D721Med (cell line): ENCODE results near the gene TM6SF1.

Experiments used
- DNase-seq: peaks from one replicate; pipeline ENCODE4 v3.0.0; 2011; ENCODE audit warnings: low spot score; ENCODE audit not compliant: insufficient read length
- FAIRE-seq: peaks from 2 replicates; lab custom pipeline; 2011; peaks lifted over from hg19 to GRCh38; lab: Jason Lieb, UNC
- TF ChIP-seq, protein P1 (sequence below): IDR thresholded peaks from 2 replicates; pipeline ENCODE4 v1.5.1; 2012; ENCODE audit warnings: mild to moderate bottlenecking, control low read depth; ENCODE audit not compliant: insufficient read depth; ENCODE audit errors: missing control alignments

The TM6SF1 gene

DNA sequence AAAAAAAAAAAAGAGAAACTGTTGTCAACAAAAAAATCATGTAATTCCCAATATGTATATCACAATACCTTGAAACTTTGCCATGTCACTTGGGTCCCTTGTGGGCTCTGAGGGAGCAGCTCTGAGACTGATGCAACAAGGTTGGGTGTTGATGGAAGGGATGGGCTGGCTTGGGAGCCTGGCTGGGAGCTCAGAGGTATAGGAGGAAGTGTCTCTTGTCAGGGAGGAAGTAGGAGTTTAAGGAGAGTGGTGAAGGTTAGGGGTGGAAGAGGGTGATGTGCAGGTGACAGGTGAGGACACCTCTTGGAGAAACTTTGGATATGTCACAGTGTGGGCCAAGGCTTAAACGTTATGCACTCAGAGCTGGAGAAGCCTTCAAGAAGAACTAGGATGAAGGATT is 2.0 kb upstream of the TM6SF1 start:
- TF ChIP-seq, protein P1, sequence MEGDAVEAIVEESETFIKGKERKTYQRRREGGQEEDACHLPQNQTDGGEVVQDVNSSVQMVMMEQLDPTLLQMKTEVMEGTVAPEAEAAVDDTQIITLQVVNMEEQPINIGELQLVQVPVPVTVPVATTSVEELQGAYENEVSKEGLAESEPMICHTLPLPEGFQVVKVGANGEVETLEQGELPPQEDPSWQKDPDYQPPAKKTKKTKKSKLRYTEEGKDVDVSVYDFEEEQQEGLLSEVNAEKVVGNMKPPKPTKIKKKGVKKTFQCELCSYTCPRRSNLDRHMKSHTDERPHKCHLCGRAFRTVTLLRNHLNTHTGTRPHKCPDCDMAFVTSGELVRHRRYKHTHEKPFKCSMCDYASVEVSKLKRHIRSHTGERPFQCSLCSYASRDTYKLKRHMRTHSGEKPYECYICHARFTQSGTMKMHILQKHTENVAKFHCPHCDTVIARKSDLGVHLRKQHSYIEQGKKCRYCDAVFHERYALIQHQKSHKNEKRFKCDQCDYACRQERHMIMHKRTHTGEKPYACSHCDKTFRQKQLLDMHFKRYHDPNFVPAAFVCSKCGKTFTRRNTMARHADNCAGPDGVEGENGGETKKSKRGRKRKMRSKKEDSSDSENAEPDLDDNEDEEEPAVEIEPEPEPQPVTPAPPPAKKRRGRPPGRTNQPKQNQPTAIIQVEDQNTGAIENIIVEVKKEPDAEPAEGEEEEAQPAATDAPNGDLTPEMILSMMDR = no peak
- FAIRE-seq = no peak
- no peak for DNase-seq

GRCh38 chr15:83107841-83108181 is 366 bp downstream of the TM6SF1 start:
- FAIRE-seq = no peak
- TF ChIP-seq, protein P1 = no peak
- DNase-seq = no peak

- TF ChIP-seq, protein P1 = no peak
- FAIRE-seq (no peak), DNase-seq (no peak)
Observed at GRCh38 chr15:83108266-83109219, 1.1 kb downstream of the TM6SF1 start.

DNA sequence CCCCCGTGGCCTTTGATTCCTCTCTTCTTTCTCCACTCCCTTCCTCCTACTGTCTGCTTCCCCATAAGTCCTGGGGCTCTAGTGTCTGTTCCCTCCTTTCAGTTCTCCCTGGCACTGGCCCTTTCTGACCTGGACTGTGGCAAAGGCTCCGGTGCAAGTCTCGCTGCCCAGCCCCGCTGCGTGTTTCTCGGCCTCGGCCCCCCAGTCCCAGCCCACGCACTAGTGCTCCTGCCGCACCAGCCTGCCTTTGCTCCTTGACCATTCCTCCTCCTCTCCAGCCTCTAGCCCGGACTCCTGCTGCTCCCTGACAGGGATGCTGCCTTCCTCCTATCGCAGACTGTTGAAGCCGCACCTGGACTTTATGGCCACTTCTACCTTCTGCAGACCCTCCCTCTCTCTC is 2.1 kb downstream of the TM6SF1 start:
- DNase-seq (no peak), FAIRE-seq (no peak)

DNA sequence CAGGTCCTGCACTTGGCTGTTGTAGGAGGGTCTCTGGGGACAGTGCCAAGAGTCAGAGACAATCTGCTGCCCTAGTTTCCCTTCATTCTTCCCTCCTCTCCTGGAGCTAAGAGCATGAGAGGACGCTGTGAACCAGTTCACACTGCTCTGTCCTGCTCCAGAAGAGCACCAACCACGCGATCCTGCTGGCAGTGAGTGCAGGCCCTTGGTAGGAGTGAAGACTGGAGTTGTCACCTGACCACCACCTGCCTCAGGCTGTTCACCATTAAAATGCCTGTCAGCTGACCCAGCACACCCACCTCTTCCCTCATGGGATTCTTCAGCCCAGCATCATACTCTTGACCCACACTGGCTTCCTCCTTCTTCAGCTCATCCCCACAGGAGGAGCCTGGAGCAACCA is 2.9 kb downstream of the TM6SF1 start:
- no peak for DNase-seq
- FAIRE-seq = no peak
- TF ChIP-seq, protein P1 = no peak

More for the DNA sequence above, 2.1 kb downstream of the TM6SF1 start:
- TF ChIP-seq, protein P1 = no peak

DNA sequence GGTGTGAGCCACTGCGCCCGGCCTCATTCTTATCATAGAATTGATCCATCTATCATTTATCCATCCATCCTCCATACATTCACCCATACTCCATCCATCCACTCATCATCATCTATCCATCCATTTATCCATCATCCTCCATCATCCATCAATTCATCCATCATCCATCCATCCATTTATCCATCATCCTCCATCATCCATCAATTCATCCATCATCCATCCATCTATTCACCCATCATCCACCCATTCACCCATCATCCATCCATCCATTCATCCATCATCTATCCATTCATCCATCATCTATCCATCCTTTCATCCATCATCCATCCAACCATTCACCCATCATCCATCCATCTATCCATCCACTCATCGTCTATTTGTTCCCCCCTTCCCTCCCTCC is 3.7 kb downstream of the TM6SF1 start:
- TF ChIP-seq, protein P1 = no peak
- no peak for FAIRE-seq
- DNase-seq = no peak

GRCh38 chr15:83112233-83112955 is 4.9 kb downstream of the TM6SF1 start:
- TF ChIP-seq, protein P1 = no peak
- DNase-seq (no peak), FAIRE-seq (no peak)
